ENCODE results near the gene ITCH.
"Not testable (repeated sequence)": the region's sequence is repeated elsewhere in the genome, so short reads cannot be mapped to it uniquely, and the experiment has no call there.

ITCH gene

GRCh38 chr20:34421766-34422466 lies 58.8 kb downstream of the ITCH start:
- intact Hi-C loops (cut with DNase I; ENCODE audit: low total_unique reads), result no loop called here
- DNase-seq, result no peak
- Histone ChIP-seq H3K4me1 (peaks cover 0 to 2% (median under 1%) of the 10 kb centered on the region in 4 donors), H3K9me3 (no peaks in the 10 kb centered on the region), H3K27me3 (no peaks in the 10 kb centered on the region), H3K36me3 (peaks cover 12 to 82% (median 64%) of the 10 kb centered on the region in 3 donors), H3K27ac (no peak overlapping the region), H3K4me3 (no peak overlapping the region)
- no peak for TF ChIP-seq CTCF (IDR thresholded peaks at IDR 0.05)

GRCh38 chr20:34425032-34425690 lies 62.1 kb downstream of the ITCH start:
- H3K27ac ChIP-seq; H3K4me3 ChIP-seq; DNase-seq; H3K9me3 ChIP-seq; H3K27me3 ChIP-seq; H3K4me1 ChIP-seq; intact Hi-C loops (cut with DNase I; ENCODE audit: low total_unique reads): not testable (repeated sequence)
- H3K36me3 ChIP-seq, result peaks cover 12 to 69% (median 58%) of the 10 kb centered on the region in 3 donors

- Histone ChIP-seq H3K27ac (no peak overlapping the region), H3K4me1 (no peaks in the 10 kb centered on the region), H3K4me3 (no peak overlapping the region), H3K9me3 (no peaks in the 10 kb centered on the region), H3K36me3 (peaks cover 14 to 68% (median 53%) of the 10 kb centered on the region in 3 donors), H3K27me3 (no peaks in the 10 kb centered on the region)
- intact Hi-C loops (cut with DNase I; ENCODE audit: low total_unique reads), result no loop called here
- TF ChIP-seq CTCF (IDR thresholded peaks at IDR 0.05), result no peak
- no peak for DNase-seq
These were observed 63.0 kb downstream of the ITCH start for GRCh38 chr20:34426026-34426425.

GRCh38 chr20:34427331-34427730 lies 64.3 kb downstream of the ITCH start:
- TF ChIP-seq CTCF (IDR thresholded peaks at IDR 0.05), result no peak
- peaks cover 14 to 57% (median 41%) of the 10 kb centered on the region in 3 donors for H3K36me3 ChIP-seq
- intact Hi-C loops (cut with DNase I; ENCODE audit: low total_unique reads), result no loop called here

GRCh38 chr20:34427784-34428183 lies 64.7 kb downstream of the ITCH start:
- Histone ChIP-seq H3K27me3 (no peaks in the 10 kb centered on the region), H3K4me3 (no peak overlapping the region), H3K4me1 (no peaks in the 10 kb centered on the region), H3K27ac (no peak overlapping the region), H3K36me3 (peaks cover 14 to 52% (median 44%) of the 10 kb centered on the region in 3 donors), H3K9me3 (no peaks in the 10 kb centered on the region)
- intact Hi-C loops (cut with DNase I; ENCODE audit: low total_unique reads), result no loop called here
- no peak for DNase-seq
- no peak for TF ChIP-seq CTCF (IDR thresholded peaks at IDR 0.05)

More at GRCh38 chr20:34427331-34427730, 64.3 kb downstream of the ITCH start:
- no peak overlapping the region for H3K27ac ChIP-seq
- DNase-seq, result no peak
- no peaks in the 10 kb centered on the region for H3K9me3 ChIP-seq
- H3K27me3 ChIP-seq, result no peaks in the 10 kb centered on the region
- H3K4me3 ChIP-seq, result no peak overlapping the region
- no peaks in the 10 kb centered on the region for H3K4me1 ChIP-seq

- Histone ChIP-seq H3K9me3 (no peaks in the 10 kb centered on the region), H3K27me3 (no peaks in the 10 kb centered on the region), H3K4me3 (no peak overlapping the region), H3K4me1 (no peaks in the 10 kb centered on the region), H3K27ac (no peak overlapping the region), H3K36me3 (peaks cover 3 to 24% (median 20%) of the 10 kb centered on the region in 3 donors)
- no peak for TF ChIP-seq CTCF (IDR thresholded peaks at IDR 0.05)
- DNase-seq, result no peak
- intact Hi-C loops (cut with DNase I; ENCODE audit: low total_unique reads), result no loop called here
These were observed 68.1 kb downstream of the ITCH start for GRCh38 chr20:34431168-34431567.

- H3K9me3 ChIP-seq; H3K4me1 ChIP-seq; intact Hi-C loops (cut with DNase I; ENCODE audit: low total_unique reads); H3K4me3 ChIP-seq; DNase-seq; H3K27me3 ChIP-seq; H3K27ac ChIP-seq: not testable (repeated sequence)
- peaks cover 3 to 16% (median 14%) of the 10 kb centered on the region in 3 donors for H3K36me3 ChIP-seq
These were observed 69.6 kb downstream of the ITCH start for GRCh38 chr20:34432663-34433062.

All from tibial artery (tissue), 4 donors.